ENCODE data around the gene MCRIP1. TPM values are rescaled to one million over a fixed set of nuclear protein-coding genes. Genes with fewer than 3 reads are reported as not detected.

The MCRIP1 gene
- total RNA-seq, 1 donor from 2014 or later, result 218 TPM

- no peak for TF ChIP-seq CTCF (IDR thresholded peaks at IDR 0.05; ENCODE audit: partially characterized antibody, unreplicated experiment)
- Mint-ChIP-seq H3K4me3 (ENCODE audit: unreplicated experiment) (no peak overlapping the region), H3K9me3 (ENCODE audit: unreplicated experiment) (peaks cover 6% of the 10 kb centered on the region), H3K4me1 (ENCODE audit: low read depth, unreplicated experiment) (peaks cover 9% of the 10 kb centered on the region), H3K27me3 (ENCODE audit: unreplicated experiment) (peaks cover 2% of the 10 kb centered on the region), H3K36me3 (ENCODE audit: unreplicated experiment) (no peaks in the 10 kb centered on the region), H3K27ac (ENCODE audit: unreplicated experiment) (no peak overlapping the region)
- DNase-seq, result no peak
Measured at GRCh38 chr17:81854974-81855774, 22.1 kb upstream of the MCRIP1 start.

- Mint-ChIP-seq H3K4me3 (ENCODE audit: unreplicated experiment) (no peak overlapping the region), H3K9me3 (ENCODE audit: unreplicated experiment) (no peaks in the 10 kb centered on the region), H3K27ac (ENCODE audit: unreplicated experiment) (no peak overlapping the region), H3K36me3 (ENCODE audit: unreplicated experiment) (no peaks in the 10 kb centered on the region), H3K27me3 (ENCODE audit: unreplicated experiment) (peaks cover 2% of the 10 kb centered on the region), H3K4me1 (ENCODE audit: low read depth, unreplicated experiment) (no peaks in the 10 kb centered on the region)
- TF ChIP-seq CTCF (IDR thresholded peaks at IDR 0.05; ENCODE audit: partially characterized antibody, unreplicated experiment), result no peak
- DNase-seq, result no peak
Measured at GRCh38 chr17:81852237-81852636, 19.1 kb upstream of the MCRIP1 start.

- H3K4me1 Mint-ChIP-seq (ENCODE audit: low read depth, unreplicated experiment), result no peaks in the 10 kb centered on the region
- DNase-seq, result no peak
- H3K27me3 Mint-ChIP-seq (ENCODE audit: unreplicated experiment), result peaks cover 2% of the 10 kb centered on the region
- no peak overlapping the region for H3K27ac Mint-ChIP-seq (ENCODE audit: unreplicated experiment)
- no peak overlapping the region for H3K4me3 Mint-ChIP-seq (ENCODE audit: unreplicated experiment)
- TF ChIP-seq CTCF (IDR thresholded peaks at IDR 0.05; ENCODE audit: partially characterized antibody, unreplicated experiment), result no peak
- no peaks in the 10 kb centered on the region for H3K36me3 Mint-ChIP-seq (ENCODE audit: unreplicated experiment)
- H3K9me3 Mint-ChIP-seq (ENCODE audit: unreplicated experiment), result no peaks in the 10 kb centered on the region
Measured at GRCh38 chr17:81851423-81851822, 18.3 kb upstream of the MCRIP1 start.

GRCh38 chr17:81849457-81849856, 16.4 kb upstream of the MCRIP1 start:
- Mint-ChIP-seq H3K27me3 (ENCODE audit: unreplicated experiment) (peaks cover 2% of the 10 kb centered on the region), H3K4me1 (ENCODE audit: low read depth, unreplicated experiment) (no peaks in the 10 kb centered on the region), H3K36me3 (ENCODE audit: unreplicated experiment) (no peaks in the 10 kb centered on the region), H3K9me3 (ENCODE audit: unreplicated experiment) (no peaks in the 10 kb centered on the region), H3K27ac (ENCODE audit: unreplicated experiment) (no peak overlapping the region), H3K4me3 (ENCODE audit: unreplicated experiment) (no peak overlapping the region)
- no peak for TF ChIP-seq CTCF (IDR thresholded peaks at IDR 0.05; ENCODE audit: partially characterized antibody, unreplicated experiment)
- DNase-seq, result no peak

Measured in glutamatergic neuron (in vitro differentiated cells).